SH-SY5Y (cell line): Measurements from ENCODE around the gene MALRD1.

Source experiments
- GATA2 ChIP-seq: IDR thresholded peaks from 2 replicates; pipeline ENCODE4 v1.6.1; 2011; ENCODE audit warnings: mild to moderate bottlenecking, low read depth, low read length
- GATA3 ChIP-seq: IDR thresholded peaks from 2 replicates; pipeline ENCODE4 v1.6.1; 2011; ENCODE audit warnings: low read depth, mild to moderate bottlenecking, low read length, moderate library complexity

DNA sequence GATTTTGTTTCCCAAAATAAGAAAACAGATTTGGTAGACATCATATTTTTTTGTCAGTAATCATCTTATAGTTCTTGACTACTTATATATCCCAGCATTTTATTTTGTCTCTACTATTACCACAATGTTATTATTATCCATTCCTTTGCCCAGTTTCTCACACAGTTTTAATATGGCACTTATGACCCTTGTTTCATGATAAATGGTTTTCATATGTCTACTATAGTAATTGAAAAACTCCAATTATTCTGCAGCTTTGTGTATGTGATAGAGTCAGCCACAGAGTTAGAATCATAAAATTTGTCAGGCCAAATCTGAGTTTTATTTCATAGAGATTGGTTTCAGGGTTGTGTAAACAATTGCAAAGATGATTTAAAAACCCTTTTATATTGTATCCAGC lies 203.9 kb downstream of the MALRD1 start:
- TF ChIP-seq GATA2 (no peak), GATA3 (no peak)
